Activated CD4-positive, alpha-beta T cell treated with anti-CD3 and anti-CD28 coated beads, Interleukin-2, Interleukin-6, amounts not matched to agents 100 ng/mL and 50 ng/mL, durations not matched to agents 16 hours and 8 hours (primary cell): ENCODE data around the gene MSI2.

Experiments
- DNase-seq: peaks from one replicate; pipeline ENCODE4 v3.0.0-alpha.2; 2020

The MSI2 gene

GRCh38 chr17:57375040-57375769, 118.9 kb downstream of the MSI2 start:
- DNase-seq, result no peak

- DNase-seq, result no peak
These were observed 119.5 kb downstream of the MSI2 start for GRCh38 chr17:57375770-57376225.

- no peak for DNase-seq
These were observed 120.8 kb downstream of the MSI2 start for GRCh38 chr17:57377094-57377493.

- no peak for DNase-seq
These were observed 123.0 kb downstream of the MSI2 start for GRCh38 chr17:57379237-57379894.

GRCh38 chr17:57379895-57380434, 123.6 kb downstream of the MSI2 start:
- no peak for DNase-seq

- no peak for DNase-seq
These were observed 125.2 kb downstream of the MSI2 start for GRCh38 chr17:57381498-57381897.

GRCh38 chr17:57384219-57384618, 127.9 kb downstream of the MSI2 start:
- DNase-seq, result no peak

- no peak for DNase-seq
These were observed 129.7 kb downstream of the MSI2 start for GRCh38 chr17:57385975-57386374.

GRCh38 chr17:57387575-57387974, 131.3 kb downstream of the MSI2 start:
- DNase-seq, result no peak

GRCh38 chr17:57388131-57388725, 131.9 kb downstream of the MSI2 start:
- DNase-seq, result no peak

- DNase-seq, result no peak
These were observed 133.2 kb downstream of the MSI2 start for GRCh38 chr17:57389473-57389872.

GRCh38 chr17:57391076-57391825, 134.9 kb downstream of the MSI2 start:
- DNase-seq, result no peak

GRCh38 chr17:57391857-57392471, 135.6 kb downstream of the MSI2 start:
- DNase-seq, result no peak

GRCh38 chr17:57393368-57393767, 137.0 kb downstream of the MSI2 start:
- DNase-seq, result no peak

GRCh38 chr17:57394375-57394774, 138.1 kb downstream of the MSI2 start:
- no peak for DNase-seq

GRCh38 chr17:57395721-57396321, 139.5 kb downstream of the MSI2 start:
- DNase-seq, result no peak

- DNase-seq, result no peak
These were observed 140.2 kb downstream of the MSI2 start for GRCh38 chr17:57396511-57396921.

GRCh38 chr17:57397402-57397801, 141.1 kb downstream of the MSI2 start:
- DNase-seq, result no peak

- no peak for DNase-seq
These were observed 143.4 kb downstream of the MSI2 start for GRCh38 chr17:57399690-57400089.

- DNase-seq, result no peak
These were observed 144.3 kb downstream of the MSI2 start for GRCh38 chr17:57400648-57401047.

- no peak for DNase-seq
These were observed 145.5 kb downstream of the MSI2 start for GRCh38 chr17:57401556-57402488.
